NOMO-1 treated with dmso at 0.1 percent for 144 hours (cell line): ENCODE results near the gene SPECC1L.
A peak's percentile ranks its signal among the peaks of the same experiment; 100 is the strongest.

Experiments
- DNase-seq: peaks from one replicate; lab custom pipeline; 2025; ENCODE audit not compliant: unreplicated experiment; lab: John Stamatoyannopoulos, UW

The SPECC1L gene

GRCh38 chr22:24424901-24425775, 154.5 kb downstream of the SPECC1L start:
- no peak for DNase-seq

- no peak for DNase-seq
Measured at GRCh38 chr22:24426436-24426835, 155.8 kb downstream of the SPECC1L start.

- DNase-seq: no peak
Measured at GRCh38 chr22:24426851-24427499, 156.3 kb downstream of the SPECC1L start.

- no peak for DNase-seq
Measured at GRCh38 chr22:24427500-24428164, 157.0 kb downstream of the SPECC1L start, which contains the start of gene ADORA2A. Gene ADORA2A, plus strand, starts transcription at chr22:24427599. Its CDS starts 5,806 bp downstream, at chr22:24433405.

- no peak for DNase-seq
Measured at GRCh38 chr22:24428751-24429410, 158.2 kb downstream of the SPECC1L start.

- DNase-seq: peak; percentile 66
Measured at GRCh38 chr22:24429411-24430365, 159.1 kb downstream of the SPECC1L start.

- no peak for DNase-seq
Measured at GRCh38 chr22:24430431-24431308, 160.0 kb downstream of the SPECC1L start.

GRCh38 chr22:24431309-24432034, 160.8 kb downstream of the SPECC1L start:
- DNase-seq: no peak

- DNase-seq: no peak
Measured at GRCh38 chr22:24432059-24432853, 161.6 kb downstream of the SPECC1L start.

- DNase-seq: no peak
Measured at GRCh38 chr22:24433001-24433827, 162.6 kb downstream of the SPECC1L start.

GRCh38 chr22:24433828-24434470, 163.3 kb downstream of the SPECC1L start:
- DNase-seq: peak; percentile 82

- peak; percentile 75 for DNase-seq
Measured at GRCh38 chr22:24434471-24435322, 164.1 kb downstream of the SPECC1L start.

GRCh38 chr22:24435323-24435645, 164.7 kb downstream of the SPECC1L start:
- DNase-seq: no peak

GRCh38 chr22:24435861-24436371, 165.3 kb downstream of the SPECC1L start:
- no peak for DNase-seq

- DNase-seq: no peak
Measured at GRCh38 chr22:24436553-24436952, 165.9 kb downstream of the SPECC1L start.
